ENCODE results near the gene HEMK1.

The HEMK1 gene

DNA sequence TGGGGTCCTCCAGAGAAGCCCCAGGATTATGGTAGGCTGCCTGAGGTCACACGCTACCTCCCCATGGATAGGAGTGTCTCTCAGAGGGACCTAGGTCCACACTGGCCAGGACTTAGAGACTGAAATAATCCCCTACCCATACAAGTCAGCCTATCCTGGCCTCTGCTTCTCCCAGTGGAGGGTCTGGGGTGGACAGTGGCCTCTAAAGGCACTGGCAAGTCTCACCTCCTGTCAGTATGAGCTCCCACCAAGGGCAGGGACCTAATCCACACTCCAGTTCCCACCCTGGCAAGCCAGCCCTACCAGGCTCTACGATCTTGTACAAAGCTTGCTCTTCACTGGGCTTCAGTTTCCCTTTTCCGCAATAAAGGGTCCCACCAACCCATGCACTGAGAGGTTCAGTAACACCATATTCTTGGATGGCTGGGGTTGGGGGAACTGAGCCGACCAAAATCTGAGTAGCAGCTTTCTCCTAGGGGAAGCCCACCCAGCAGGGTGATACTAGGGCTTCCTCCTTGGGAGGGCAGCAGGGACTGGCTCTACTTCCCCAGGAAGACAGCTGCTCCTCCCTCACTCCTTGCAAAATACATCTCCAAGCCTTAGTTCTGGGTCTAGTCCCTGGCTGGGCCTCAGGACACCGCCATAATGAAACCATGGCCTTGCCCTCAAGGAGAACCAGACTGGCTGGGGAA lies 39.9 kb downstream of the HEMK1 start:
- no peak for TF ChIP-seq Cebpa-rat (IDR thresholded peaks at IDR 0.05)
- Histone ChIP-seq H3K4me3 (peak overlapping the region in 8 of 10 experiments; percentile 85 to 98 (median 88); a peak in 16 of 20 replicates), H3K9ac (peak overlapping the region in 10 of 11 experiments; percentile 88 to 95 (median 94); a peak in 21 of 22 replicates), H3K36me3 (peaks cover 12 to 65% (median 63%) of the 10 kb centered on the region in 11 experiments; a peak in 21 of 22 replicates), H3K27ac (peak overlapping the region in 10 of 11 experiments; percentile 15 to 95 (median 87); a peak in 12 of 22 replicates), H3K27me3 (peaks cover 0 to 13% (median 0%) of the 10 kb centered on the region in 11 experiments; a peak in 3 of 22 replicates), H3K9me3 (replicated peaks in 1 of 11) (no peaks in the 10 kb centered on the region), H4K20me1 (peaks cover 5 to 61% (median 55%) of the 10 kb centered on the region in 11 experiments; a peak in 21 of 22 replicates), H3K4me1 (peaks cover 65 to 88% (median 85%) of the 10 kb centered on the region in 10 experiments), H3K4me2 (peak overlapping the region; percentile 97 to 100 (median 100))

DNA sequence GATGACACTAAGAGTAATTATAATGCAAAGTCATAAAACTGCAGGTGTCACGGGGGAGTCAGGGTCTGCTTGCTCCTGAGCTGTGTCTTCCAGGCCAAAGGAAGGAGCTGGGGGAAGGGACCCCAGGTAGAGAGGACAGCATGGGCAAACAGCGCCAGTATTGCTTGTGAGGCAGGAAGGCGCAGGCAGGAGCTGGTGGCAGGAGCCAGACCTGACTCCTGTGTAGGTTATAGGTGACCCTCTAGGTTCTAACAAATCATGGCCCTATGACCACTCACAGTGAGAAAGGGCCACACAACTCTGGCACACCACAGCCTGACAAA lies 40.4 kb downstream of the HEMK1 start:
- no peak for TF ChIP-seq Cebpa-rat (IDR thresholded peaks at IDR 0.05)
- Histone ChIP-seq H3K9ac (peak overlapping the region; percentile 88 to 95 (median 93); a peak in 19 of 22 replicates), H3K4me1 (peaks cover 60 to 83% (median 80%) of the 10 kb centered on the region in 10 experiments), H3K27me3 (peaks cover 0 to 13% (median 0%) of the 10 kb centered on the region in 11 experiments; a peak in 3 of 22 replicates), H3K4me3 (peak overlapping the region; percentile 63 to 98 (median 87); a peak in 18 of 20 replicates), H3K4me2 (peak overlapping the region; percentile 97 to 100 (median 100)), H4K20me1 (peaks cover 5 to 61% (median 55%) of the 10 kb centered on the region in 11 experiments; a peak in 21 of 22 replicates), H3K27ac (peak overlapping the region in 10 of 11 experiments; percentile 40 to 95 (median 87); a peak in 13 of 22 replicates), H3K9me3 (replicated peaks in 1 of 11) (no peaks in the 10 kb centered on the region), H3K36me3 (peaks cover 12 to 60% (median 58%) of the 10 kb centered on the region in 11 experiments; a peak in 21 of 22 replicates)

GRCh38 chr3:50610181-50610971 lies 41.1 kb downstream of the HEMK1 start:
- Histone ChIP-seq H4K20me1 (peaks cover 5 to 60% (median 55%) of the 10 kb centered on the region in 11 experiments; a peak in 21 of 22 replicates), H3K27ac (peak overlapping the region; percentile 81 to 95 (median 92); a peak in 21 of 22 replicates), H3K4me1 (peaks cover 56 to 80% (median 79%) of the 10 kb centered on the region in 10 experiments), H3K9ac (peak overlapping the region; percentile 88 to 95 (median 93)), H3K9me3 (replicated peaks in 1 of 11) (no peaks in the 10 kb centered on the region), H3K4me3 (peak overlapping the region; percentile 63 to 98 (median 87)), H3K4me2 (peak overlapping the region; percentile 97 to 100 (median 100)), H3K27me3 (peaks cover 0 to 13% (median 0%) of the 10 kb centered on the region in 11 experiments; a peak in 3 of 22 replicates), H3K36me3 (peaks cover 12 to 54% (median 52%) of the 10 kb centered on the region in 11 experiments; a peak in 21 of 22 replicates)
- no peak for TF ChIP-seq Cebpa-rat (IDR thresholded peaks at IDR 0.05)

- peaks cover 12 to 47% (median 45%) of the 10 kb centered on the region in 11 experiments; a peak in 21 of 22 replicates for H3K36me3 ChIP-seq
- H3K4me3 ChIP-seq: peak overlapping the region; percentile 63 to 98 (median 87)
- peaks cover 0 to 13% (median 0%) of the 10 kb centered on the region in 11 experiments; a peak in 3 of 22 replicates for H3K27me3 ChIP-seq
- no peak for TF ChIP-seq Cebpa-rat (IDR thresholded peaks at IDR 0.05)
- no peaks in the 10 kb centered on the region for H3K9me3 ChIP-seq (replicated peaks in 1 of 11)
- H4K20me1 ChIP-seq: peaks cover 5 to 54% (median 51%) of the 10 kb centered on the region in 11 experiments; a peak in 21 of 22 replicates
- H3K4me2 ChIP-seq: peak overlapping the region; percentile 97 to 100 (median 100)
- H3K9ac ChIP-seq: peak overlapping the region; percentile 88 to 95 (median 93)
- H3K4me1 ChIP-seq: peaks cover 56 to 80% (median 79%) of the 10 kb centered on the region in 10 experiments
- peak overlapping the region; percentile 81 to 95 (median 92) for H3K27ac ChIP-seq
These were observed 41.7 kb downstream of the HEMK1 start for GRCh38 chr3:50610992-50611463.

- peaks cover 10 to 41% (median 39%) of the 10 kb centered on the region in 11 experiments; a peak in 21 of 22 replicates for H3K36me3 ChIP-seq
- H4K20me1 ChIP-seq: peaks cover 5 to 48% (median 45%) of the 10 kb centered on the region in 11 experiments; a peak in 21 of 22 replicates
- peak within 1 kb of the TSS; percentile 81 to 95 (median 92) for H3K27ac ChIP-seq
- no peak for TF ChIP-seq Cebpa-rat (IDR thresholded peaks at IDR 0.05)
- H3K27me3 ChIP-seq: peaks cover 0 to 13% (median 0%) of the 10 kb centered on the region in 11 experiments; a peak in 3 of 22 replicates
- H3K4me3 ChIP-seq: peak within 1 kb of the TSS; percentile 63 to 98 (median 87)
- peak within 1 kb of the TSS; percentile 88 to 95 (median 93) for H3K9ac ChIP-seq
- no peaks in the 10 kb centered on the region for H3K9me3 ChIP-seq (replicated peaks in 1 of 11)
- H3K4me2 ChIP-seq: peak within 1 kb of the TSS; percentile 97 to 100 (median 100)
- H3K4me1 ChIP-seq: peaks cover 56 to 79% (median 77%) of the 10 kb centered on the region in 10 experiments
These were observed 42.3 kb downstream of the HEMK1 start, which contains the start of gene CISH for GRCh38 chr3:50611464-50612233. Gene CISH, minus strand, starts transcription at chr3:50611774. Its CDS starts 124 bp downstream, at chr3:50611650.

- Histone ChIP-seq H3K9ac (peak overlapping the region; percentile 79 to 95 (median 93)), H3K9me3 (replicated peaks in 1 of 11) (no peaks in the 10 kb centered on the region), H3K4me2 (peak overlapping the region; percentile 92 to 100 (median 99)), H4K20me1 (peaks cover 5 to 41% (median 38%) of the 10 kb centered on the region in 11 experiments; a peak in 21 of 22 replicates), H3K4me1 (peaks cover 49 to 72% (median 70%) of the 10 kb centered on the region in 10 experiments), H3K36me3 (peaks cover 3 to 34% (median 32%) of the 10 kb centered on the region in 11 experiments; a peak in 21 of 22 replicates), H3K4me3 (peak overlapping the region; percentile 63 to 98 (median 87)), H3K27ac (peak overlapping the region; percentile 31 to 95 (median 90); a peak in 20 of 22 replicates), H3K27me3 (peaks cover 0 to 13% (median 0%) of the 10 kb centered on the region in 11 experiments; a peak in 3 of 22 replicates)
- no peak for TF ChIP-seq Cebpa-rat (IDR thresholded peaks at IDR 0.05)
These were observed 43.0 kb downstream of the HEMK1 start for GRCh38 chr3:50612234-50612882.

Data from BLaER1 treated with 17β-estradiol and CSF1 and Interleukin-3, amounts not matched to agents 10 nM and 100 nM (cell line).